Uterus (tissue), 4 donors: Measurements from ENCODE around the gene ATP2A2. TPM values are rescaled to one million over a fixed set of nuclear protein-coding genes. Genes with fewer than 3 reads are reported as not detected.

Experiments
- DNase-seq, 2 donors: peaks; one replicate each; pipeline ENCODE4 v3.0.0-alpha.2; 2019 to 2020
- H3K27ac ChIP-seq, 2 donors: fragments of 200-600 bp; sonication (generic); 1 replicate in 1 of 2; 2 replicates in 1 of 2; pipeline ENCODE4 v1.5.1; 2016 to 2018
- H3K27me3 ChIP-seq, 2 donors: fragments of 200-600 bp; sonication (generic); one replicate each; pipeline ENCODE4 v1.5.1; 2018 to 2019; ENCODE audit warnings: control low read depth in 1 of 2
- H3K36me3 ChIP-seq, 2 donors: fragments of 200-600 bp; sonication (generic); one replicate each; pipeline ENCODE4 v1.5.1; 2019; ENCODE audit warnings: control low read depth in 1 of 2
- H3K4me1 ChIP-seq, 2 donors: fragments of 200-600 bp; sonication (generic); one replicate each; pipeline ENCODE4 v1.5.1; 2018 to 2019; ENCODE audit warnings: control low read depth in 1 of 2
- H3K4me3 ChIP-seq, 2 donors: fragments of 200-600 bp; sonication (generic); 1 replicate in 1 of 2; 2 replicates in 1 of 2; pipeline ENCODE4 v1.5.1; 2018 to 2019; ENCODE audit warnings: mild to moderate bottlenecking in 1 of 2
- H3K9me3 ChIP-seq, 2 donors: fragments of 200-600 bp; sonication (generic); one replicate each; pipeline ENCODE4 v1.5.1; 2019; ENCODE audit warnings: control low read depth in 1 of 2
- POLR2A ChIP-seq, 2 donors: fragments of 450-650 bp; IDR thresholded peaks; one replicate each; pipeline ENCODE4 v1.6.1; 2016; ENCODE audit warnings: antibody characterized with exemption in 2 of 2, mild to moderate bottlenecking in 1 of 2, moderate library complexity in 1 of 2
- intact Hi-C: fragments of 100-400 bp; cut with DNase I; formaldehyde crosslinking; loops from one replicate; pipeline ENCODE4 v1.15.1; 2023; ENCODE audit warnings: low total_unique reads
- total RNA-seq, 4 donors: library from RNA; depleted of rRNA in 3 of 4; stranded (reverse); fragments of >200 nt in 3 of 4; gene quantifications; one replicate each; pipeline versions ENCODE4 v1.1.0 to v1.2.4, GENCODE V29; 2014 to 2023
- TF ChIP-seq, protein P1 (sequence below), 4 experiments: fragments of 200-600 bp in 2 of 4; fragments of 450-650 bp in 2 of 4; sonication (generic) in 2 of 4; IDR thresholded peaks; one replicate each; pipeline ENCODE4 v1.5.1; 2016 to 2019; ENCODE audit warnings: antibody characterized with exemption in 4 of 4, mild to moderate bottlenecking in 2 of 4, moderate library complexity in 1 of 4
- donor health status: DM: yes; HTN: yes; CAD: no.

ATP2A2 gene
- total RNA-seq, 4 donors from 2014 or later = 61.5 to 173 (median 97.9) TPM

DNA sequence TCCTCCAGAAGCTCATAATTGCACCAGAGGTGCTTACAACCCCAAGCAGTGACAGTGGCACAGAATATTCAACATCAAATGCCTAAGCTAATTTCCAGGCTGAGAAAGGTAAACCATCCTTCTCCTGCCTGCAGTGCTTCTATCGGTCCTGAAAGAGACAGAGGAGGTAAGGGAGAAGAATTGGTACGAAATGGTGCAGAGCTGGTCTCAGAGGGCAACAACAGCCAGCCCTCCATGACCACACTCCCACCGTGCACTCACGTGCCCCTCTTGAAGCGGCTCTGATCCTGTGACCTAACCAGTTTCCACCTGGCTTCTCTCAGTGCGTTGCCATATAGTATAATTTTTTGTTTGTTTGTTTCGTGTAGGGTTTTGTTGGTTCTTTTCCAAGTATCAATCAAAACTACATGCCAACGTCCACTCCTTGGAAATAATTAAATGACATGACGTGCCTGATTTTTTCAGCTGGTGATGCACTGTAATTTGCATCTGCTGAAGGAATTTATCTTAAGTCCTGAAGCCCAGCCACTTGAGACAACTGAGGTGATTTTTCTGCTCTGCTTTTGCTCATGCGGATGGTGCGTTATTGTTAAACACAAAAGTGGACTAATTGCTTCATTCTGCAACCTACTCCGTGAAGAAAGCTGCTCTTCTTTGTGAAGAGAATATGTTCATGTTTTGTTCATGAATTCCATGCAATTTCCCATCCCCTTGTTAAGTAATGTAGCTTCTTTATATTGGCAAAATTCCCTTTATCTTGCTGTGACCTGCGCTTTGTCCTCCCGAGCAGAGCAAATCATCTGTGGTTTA lies 1.3 kb upstream of the ATP2A2 start:
- H3K4me3 ChIP-seq = peak overlapping the region; percentile 76 to 81
- peaks cover 0 to 3% of the 10 kb centered on the region in 2 donors for H3K4me1 ChIP-seq
- H3K27ac ChIP-seq = peak overlapping the region; percentile 92 to 97
- TF ChIP-seq POLR2A (IDR thresholded peaks at IDR 0.05) = no peak
- H3K27me3 ChIP-seq = no peaks in the 10 kb centered on the region
- H3K36me3 ChIP-seq = no peaks in the 10 kb centered on the region
- intact Hi-C loops = no loop called here
- H3K9me3 ChIP-seq = no peaks in the 10 kb centered on the region
- DNase-seq = no peak

DNA sequence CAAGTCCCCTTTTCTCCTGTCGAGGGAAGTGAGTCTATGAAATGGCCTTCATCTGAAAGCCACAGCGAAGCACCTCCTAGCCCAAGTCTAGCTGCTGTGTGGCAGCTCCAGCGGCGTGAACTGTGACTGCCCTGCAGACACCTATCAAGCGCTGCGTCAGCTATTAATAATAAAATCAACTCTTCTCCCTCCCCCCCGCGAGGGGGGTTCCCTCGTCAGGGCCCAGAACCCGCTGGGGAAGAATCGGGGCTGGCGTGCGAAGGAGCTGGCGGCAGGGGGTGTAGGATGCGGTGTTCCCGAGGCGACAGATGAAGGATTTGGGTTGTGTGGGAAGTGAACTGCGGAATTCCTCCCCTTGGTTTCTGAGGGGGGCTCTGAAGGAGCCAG lies 662 bp upstream of the ATP2A2 start:
- Histone ChIP-seq H3K27me3 (no peaks in the 10 kb centered on the region), H3K9me3 (no peaks in the 10 kb centered on the region), H3K36me3 (no peaks in the 10 kb centered on the region), H3K4me3 (peak overlapping the region; percentile 76 to 81), H3K4me1 (peaks cover 0 to 3% of the 10 kb centered on the region in 2 donors), H3K27ac (peak overlapping the region; percentile 92 to 97)
- TF ChIP-seq, protein P1, sequence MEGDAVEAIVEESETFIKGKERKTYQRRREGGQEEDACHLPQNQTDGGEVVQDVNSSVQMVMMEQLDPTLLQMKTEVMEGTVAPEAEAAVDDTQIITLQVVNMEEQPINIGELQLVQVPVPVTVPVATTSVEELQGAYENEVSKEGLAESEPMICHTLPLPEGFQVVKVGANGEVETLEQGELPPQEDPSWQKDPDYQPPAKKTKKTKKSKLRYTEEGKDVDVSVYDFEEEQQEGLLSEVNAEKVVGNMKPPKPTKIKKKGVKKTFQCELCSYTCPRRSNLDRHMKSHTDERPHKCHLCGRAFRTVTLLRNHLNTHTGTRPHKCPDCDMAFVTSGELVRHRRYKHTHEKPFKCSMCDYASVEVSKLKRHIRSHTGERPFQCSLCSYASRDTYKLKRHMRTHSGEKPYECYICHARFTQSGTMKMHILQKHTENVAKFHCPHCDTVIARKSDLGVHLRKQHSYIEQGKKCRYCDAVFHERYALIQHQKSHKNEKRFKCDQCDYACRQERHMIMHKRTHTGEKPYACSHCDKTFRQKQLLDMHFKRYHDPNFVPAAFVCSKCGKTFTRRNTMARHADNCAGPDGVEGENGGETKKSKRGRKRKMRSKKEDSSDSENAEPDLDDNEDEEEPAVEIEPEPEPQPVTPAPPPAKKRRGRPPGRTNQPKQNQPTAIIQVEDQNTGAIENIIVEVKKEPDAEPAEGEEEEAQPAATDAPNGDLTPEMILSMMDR (IDR thresholded peaks at IDR 0.05) = no peak
- TF ChIP-seq POLR2A (IDR thresholded peaks at IDR 0.05) = no peak
- intact Hi-C loops = no loop called here
- no peak for DNase-seq

DNA sequence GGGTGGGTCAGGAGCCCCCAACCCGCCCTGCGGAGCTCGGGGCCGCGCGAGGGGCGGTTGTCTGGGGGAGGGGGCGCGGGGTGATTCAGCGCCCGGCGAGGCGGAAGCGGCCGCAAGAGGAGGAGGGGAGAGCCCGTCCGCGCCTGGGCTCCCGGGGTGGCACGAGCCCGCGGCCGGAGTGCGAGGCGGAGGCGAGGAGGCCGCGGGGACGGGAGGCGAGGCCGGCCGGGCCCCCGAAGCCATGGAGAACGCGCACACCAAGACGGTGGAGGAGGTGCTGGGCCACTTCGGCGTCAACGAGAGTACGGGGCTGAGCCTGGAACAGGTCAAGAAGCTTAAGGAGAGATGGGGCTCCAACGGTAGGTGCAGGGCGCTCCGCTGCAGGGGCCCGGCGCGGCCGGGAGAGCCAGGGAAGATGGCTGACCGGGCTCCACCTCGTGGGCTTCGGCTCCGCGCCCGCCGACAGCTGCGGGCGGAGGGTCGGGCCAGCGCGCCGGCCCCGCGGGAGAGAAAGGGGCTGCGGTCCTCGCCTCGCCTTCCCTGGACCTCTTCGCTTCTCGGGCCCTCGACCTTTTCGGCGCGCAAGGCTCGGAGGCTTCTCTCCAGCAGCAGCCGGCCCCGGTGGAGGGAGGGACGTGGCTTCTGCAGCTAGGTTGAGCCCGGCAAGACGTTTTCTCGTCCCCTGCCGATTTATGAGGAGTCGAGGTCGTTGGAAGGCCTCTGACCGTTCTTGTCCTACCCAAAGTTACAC lies 677 bp downstream of the ATP2A2 start:
- peak; percentile 43 to 47 for DNase-seq
- Histone ChIP-seq H3K4me3 (peak overlapping the region; percentile 60 to 81), H3K9me3 (no peaks in the 10 kb centered on the region), H3K36me3 (no peaks in the 10 kb centered on the region), H3K27ac (peak overlapping the region; percentile 92 to 97), H3K27me3 (no peaks in the 10 kb centered on the region), H3K4me1 (peaks cover 0 to 3% of the 10 kb centered on the region in 2 donors)
- TF ChIP-seq, protein P1 (IDR thresholded peaks at IDR 0.05) = no peak
- no peak for TF ChIP-seq POLR2A (IDR thresholded peaks at IDR 0.05)
- intact Hi-C loops = no loop called here

- intact Hi-C loops = no loop called here
- TF ChIP-seq, protein P1 (IDR thresholded peaks at IDR 0.05) = no peak
- TF ChIP-seq POLR2A (IDR thresholded peaks at IDR 0.05) = no peak
- no peaks in the 10 kb centered on the region for H3K36me3 ChIP-seq
- H3K27ac ChIP-seq = peak overlapping the region; percentile 92 to 97
- peak overlapping the region; percentile 60 to 81 for H3K4me3 ChIP-seq
- no peaks in the 10 kb centered on the region for H3K27me3 ChIP-seq
- no peak for DNase-seq
- H3K9me3 ChIP-seq = no peaks in the 10 kb centered on the region
- peaks cover 0 to 3% of the 10 kb centered on the region in 2 donors for H3K4me1 ChIP-seq
Observed at GRCh38 chr12:110282300-110282860, 1.3 kb downstream of the ATP2A2 start.

- intact Hi-C loops = no loop called here
- H3K4me1 ChIP-seq = peaks cover 0 to 3% of the 10 kb centered on the region in 2 donors
- no peaks in the 10 kb centered on the region for H3K27me3 ChIP-seq
- no peak for TF ChIP-seq POLR2A (IDR thresholded peaks at IDR 0.05)
- TF ChIP-seq, protein P1 (IDR thresholded peaks at IDR 0.05) = no peak
- peak overlapping the region; percentile 60 to 81 for H3K4me3 ChIP-seq
- peak overlapping the region; percentile 5 to 92 for H3K27ac ChIP-seq
- DNase-seq = no peak
- H3K36me3 ChIP-seq = no peaks in the 10 kb centered on the region
- no peaks in the 10 kb centered on the region for H3K9me3 ChIP-seq
Observed at GRCh38 chr12:110282956-110283817, 2.1 kb downstream of the ATP2A2 start.
